Heart left ventricle (tissue), 16 donors: Measurements from ENCODE around the gene ELMO3. TPM values are rescaled to one million over a fixed set of nuclear protein-coding genes. Genes with fewer than 3 reads are reported as not detected.

Experiments used
- ATAC-seq, 4 donors: fragments of 200-7000 bp; cut with Tn5 transposase; one replicate each; pipeline ENCODE4 v1.9.1; 2020 to 2022; ENCODE audit warnings: moderate library complexity in 4 of 4, mild to moderate bottlenecking in 3 of 4, moderate number of reproducible peaks in 1 of 4
- DNase-seq, 5 donors: peaks; one replicate each; pipeline ENCODE4 v3.0.0-alpha.2; 2020
- H3K27ac ChIP-seq, 12 donors: fragments of 200-600 bp; sonication (generic) in 4 of 12; one replicate each; pipeline versions ENCODE4 v1.5.0 to v1.8.0; 2016 to 2022; ENCODE audit warnings: mild to moderate bottlenecking in 2 of 12
- H3K27me3 ChIP-seq, 9 donors: fragments of 200-600 bp; sonication (generic) in 2 of 9; one replicate each; pipeline versions ENCODE4 v1.5.1 to v1.8.0; 2016 to 2022; ENCODE audit warnings: mild to moderate bottlenecking in 3 of 9
- H3K36me3 ChIP-seq, 9 donors: fragments of 200-600 bp; sonication (generic) in 2 of 9; one replicate each; pipeline versions ENCODE4 v1.5.0 to v1.8.0; 2018 to 2022; ENCODE audit warnings: mild to moderate bottlenecking in 2 of 9
- H3K4me1 ChIP-seq, 12 donors: fragments of 200-600 bp; sonication (generic) in 4 of 12; one replicate each; pipeline versions ENCODE4 v1.5.0 to v1.8.0; 2016 to 2022; ENCODE audit warnings: mild to moderate bottlenecking in 3 of 12
- H3K4me3 ChIP-seq, 12 donors: fragments of 200-600 bp; sonication (generic) in 4 of 12; one replicate each; pipeline versions ENCODE4 v1.5.0 to v1.8.0; 2017 to 2022; ENCODE audit warnings: mild to moderate bottlenecking in 9 of 12, moderate library complexity in 4 of 12
- H3K9me3 ChIP-seq, 12 donors: fragments of 200-600 bp; sonication (generic) in 4 of 12; one replicate each; pipeline versions ENCODE4 v1.5.0 to v1.8.0; 2016 to 2022; ENCODE audit warnings: mild to moderate bottlenecking in 1 of 12
- CTCF ChIP-seq, 12 donors: fragments of 200-600 bp; sonication (generic) in 4 of 12; IDR thresholded peaks; one replicate each; pipeline versions ENCODE4 v1.5.0 to v1.8.0; 2018 to 2022; ENCODE audit warnings: antibody characterized with exemption in 12 of 12, mild to moderate bottlenecking in 5 of 12
- POLR2A ChIP-seq, 2 donors: fragments of 450-650 bp; IDR thresholded peaks; one replicate each; pipeline ENCODE4 v1.6.1; 2017; ENCODE audit warnings: antibody characterized with exemption in 2 of 2, mild to moderate bottlenecking in 2 of 2, moderate library complexity in 2 of 2
- WGBS, 4 donors: extraction: QIAGEN DNeasy Blood & Tissue Kit in 2 of 4; methylation state at CpG; one replicate each; pipeline versions ENCODE4 v1.1.5 to v1.1.7; 2013 to 2018; 5-methylcytosine and 5-hydroxymethylcytosine counted together
- intact Hi-C, 10 donors: fragments of 100-400 bp; cut with DNase I; formaldehyde crosslinking; loops; one replicate each; pipeline versions ENCODE4 v1.11.1 to v1.14.2; 2022
- polyA plus RNA-seq, 2 donors: library from polyadenylated mRNA; stranded (reverse); fragments of 200-250 nt; gene quantifications; one replicate each; pipeline ENCODE4 v1.2.3, GENCODE V29; 2013
- total RNA-seq, 9 donors: library from RNA; depleted of rRNA in 2 of 9; stranded (reverse); fragments of >200 nt in 2 of 9; fragmentation: NEBNext Ultra II Directional in 3 of 9; extraction: Animal tissue kit (Norgen Biotek cat#: 25700) in 3 of 9; gene quantifications; one replicate each; pipeline versions ENCODE4 v1.1.0 to v1.2.4, GENCODE V29; 2016 to 2023
- donor health status: ischemic (EF 13 %, LVEDD 7.1; RV severe dilation, severe dysfunction).
- donor health status: healthy with polysubstance abuse.
- donor health status: DM: no; HTN: yes; CAD: no.
- donor health status: DM: no; HTN: no; CAD: no.
- donor health status: ischemic (EF 25% LVEDD 6.9; RV normal size, moderate dysfunction).
- donor health status: ischemic (EF 25% LVEDD 5.7; RV mildly dilated, moderate dysfunction).
- donor health status: healthy.
- donor health status: DM: yes; HTN: yes; CAD: no.
- donor health status: ischemic (EF 35%, LVEDD 5.7; RV mildly dilated, moderate dysfunction).
- donor health status: nonischemic (EF 11% LVEDD 7.7; RV severe dilation, severe dysfunction).
- donor health status: DM: yes; HTN: yes; CAD: no.
- donor health status: PGD.
- donor health status: ischemic (EF 29% LVEDD 5.4; RV normal size, mild dysfunction).
- donor health status: nonischemic (EF 23%, LVEDD 6.1; RV moderate dilation, normal function).

The ELMO3 gene
- total and polyA plus RNA-seq, 11 donors, result 0.32 to 1.8 (median 0.68) TPM

GRCh38 chr16:67150833-67151396, 48.0 kb upstream of the ELMO3 start, which contains the start of gene B3GNT9:
Gene B3GNT9 (minus strand): TSS chr16:67150998. CDS start chr16:67150485, 513 bp downstream.
- WGBS, 4 donors, result 1% methylated on average over 10 to 34 of the region's 34 CpGs
- peaks cover 0 to 30% (median 16%) of the 10 kb centered on the region in 12 donors for H3K4me1 ChIP-seq
- intact Hi-C loops, result loop anchor here in 5 of 10 donors (2.0 to 10.0 kb wide), 3 partner anchors 136 to 256 kb away; no protein-coding TSS in a partner anchor

GRCh38 chr16:67151431-67152097, 47.4 kb upstream of the ELMO3 start:
- no peaks in the 10 kb centered on the region for H3K9me3 ChIP-seq
- peak overlapping the region in 8 of 12 donors; percentile 63 to 75 (median 68) for H3K4me3 ChIP-seq
- no peak for TF ChIP-seq POLR2A (IDR thresholded peaks at IDR 0.05)
- TF ChIP-seq CTCF (IDR thresholded peaks at IDR 0.05), result no peak
- WGBS, 4 donors, result 51 to 73% (median 55%) methylated on average over 7 to 8 of the region's 8 CpGs
- H3K36me3 ChIP-seq, result peaks cover 0 to 28% (median 18%) of the 10 kb centered on the region in 9 donors
- H3K27me3 ChIP-seq, result peaks cover 0 to 17% (median 0%) of the 10 kb centered on the region in 9 donors
- DNase-seq (no peak), ATAC-seq (no peak)
- peaks cover 0 to 30% (median 16%) of the 10 kb centered on the region in 12 donors for H3K4me1 ChIP-seq
- H3K27ac ChIP-seq, result peak overlapping the region in 9 of 12 donors; percentile 79 to 93 (median 85)
- intact Hi-C loops, result loop anchor here in 5 of 10 donors (2.0 to 10.0 kb wide), 3 partner anchors 137 to 257 kb away; no protein-coding TSS in a partner anchor

More at GRCh38 chr16:67150833-67151396, 48.0 kb upstream of the ELMO3 start, which contains the start of gene B3GNT9:
- Histone ChIP-seq H3K4me3 (peak within 1 kb of the TSS; percentile 27 to 75 (median 64)), H3K9me3 (no peaks in the 10 kb centered on the region), H3K27ac (peak within 1 kb of the TSS; percentile 30 to 93 (median 83)), H3K36me3 (peaks cover 0 to 34% (median 25%) of the 10 kb centered on the region in 9 donors), H3K27me3 (peaks cover 0 to 17% (median 0%) of the 10 kb centered on the region in 9 donors)
- DNase-seq, result peak; percentile 84 to 87 (median 84)
- ATAC-seq, result peak; percentile 77 to 92 (median 81)
- no peak for TF ChIP-seq POLR2A (IDR thresholded peaks at IDR 0.05)
- no peak for TF ChIP-seq CTCF (IDR thresholded peaks at IDR 0.05)

- ATAC-seq (no peak), DNase-seq (peak in 1 of 5 donors; percentile 63)
- no peak overlapping the region for H3K27ac ChIP-seq
- H3K27me3 ChIP-seq, result peaks cover 0 to 17% (median 0%) of the 10 kb centered on the region in 9 donors
- WGBS, 4 donors, result 17 to 39% (median 34%) methylated on average over 19 to 61 of the region's 61 CpGs
- TF ChIP-seq CTCF (IDR thresholded peaks at IDR 0.05) (no peak), POLR2A (IDR thresholded peaks at IDR 0.05) (no peak)
- intact Hi-C loops, result loop anchor here in 8 of 10 donors (1.0 to 10.0 kb wide), 7 partner anchors 47 to 260 kb away; partner anchors contain the start of genes CBFB (in 1 of the 8) and PHAF1 (in 1 of the 8)
- H3K4me1 ChIP-seq, result peaks cover 0 to 44% (median 25%) of the 10 kb centered on the region in 12 donors
- peak overlapping the region in 9 of 12 donors; percentile 14 to 40 (median 18) for H3K4me3 ChIP-seq
- H3K9me3 ChIP-seq, result no peaks in the 10 kb centered on the region
- peaks cover 0 to 5% (median 0%) of the 10 kb centered on the region in 9 donors for H3K36me3 ChIP-seq
Observed at GRCh38 chr16:67154578-67155294, 44.2 kb upstream of the ELMO3 start.
